Esophagus (tissue), 2 donors: Measurements from ENCODE around the gene GPBP1. TPM values are rescaled to one million over a fixed set of nuclear protein-coding genes. Genes with fewer than 3 reads are reported as not detected.
"Not testable (repeated sequence)": the region's sequence is repeated elsewhere in the genome, so short reads cannot be mapped to it uniquely, and the experiment has no call there.

Experiments used
- H3K27ac ChIP-seq, 2 donors: one replicate each; pipeline ENCODE4 v1.5.1; 2013; ENCODE audit warnings: low read depth in 2 of 2, mild to moderate bottlenecking in 2 of 2, inconsistent platforms in 1 of 2, low read length in 1 of 2, moderate library complexity in 1 of 2
- H3K27me3 ChIP-seq, 2 donors: one replicate each; pipeline ENCODE4 v1.6.1; 2013; ENCODE audit warnings: low read length in 2 of 2, control low read depth in 1 of 2, mild to moderate bottlenecking in 1 of 2; ENCODE audit not compliant: insufficient read depth in 2 of 2, control insufficient read depth in 1 of 2
- H3K36me3 ChIP-seq, 2 donors: one replicate each; pipeline ENCODE4 v1.6.1; 2013; ENCODE audit warnings: low read length in 1 of 2; ENCODE audit not compliant: control insufficient read depth in 2 of 2, insufficient read depth in 2 of 2
- H3K4me1 ChIP-seq, 2 donors: one replicate each; pipeline ENCODE4 v1.6.1; 2013; ENCODE audit warnings: low read length in 1 of 2; ENCODE audit not compliant: control insufficient read depth in 2 of 2, insufficient read depth in 2 of 2
- H3K4me3 ChIP-seq, 2 donors: one replicate each; pipeline ENCODE4 v1.5.1; 2013; ENCODE audit warnings: low read length in 2 of 2, mild to moderate bottlenecking in 2 of 2, low read depth in 1 of 2, moderate library complexity in 1 of 2
- H3K9me3 ChIP-seq, 2 donors: one replicate each; pipeline ENCODE4 v1.6.1; 2013; ENCODE audit warnings: mild to moderate bottlenecking in 2 of 2, low read depth in 1 of 2, low read length in 1 of 2, moderate library complexity in 1 of 2; ENCODE audit not compliant: control insufficient read depth in 2 of 2, insufficient read depth in 1 of 2
- WGBS, 2 donors: extraction: QIAGEN DNeasy Blood & Tissue Kit; methylation state at CpG; one replicate each; pipeline ENCODE4 v1.1.7; 2013; 5-methylcytosine and 5-hydroxymethylcytosine counted together
- polyA plus RNA-seq, 2 donors: library from polyadenylated mRNA; stranded (reverse); fragments of 200-250 nt; gene quantifications; one replicate each; pipeline ENCODE4 v1.2.3, GENCODE V29; 2013
- donor health status: healthy with polysubstance abuse.
- donor health status: Bipolar disorder and iron deficiency.

Gene GPBP1
- polyA plus RNA-seq, 2 donors, result 29.7 to 48.4 TPM

DNA sequence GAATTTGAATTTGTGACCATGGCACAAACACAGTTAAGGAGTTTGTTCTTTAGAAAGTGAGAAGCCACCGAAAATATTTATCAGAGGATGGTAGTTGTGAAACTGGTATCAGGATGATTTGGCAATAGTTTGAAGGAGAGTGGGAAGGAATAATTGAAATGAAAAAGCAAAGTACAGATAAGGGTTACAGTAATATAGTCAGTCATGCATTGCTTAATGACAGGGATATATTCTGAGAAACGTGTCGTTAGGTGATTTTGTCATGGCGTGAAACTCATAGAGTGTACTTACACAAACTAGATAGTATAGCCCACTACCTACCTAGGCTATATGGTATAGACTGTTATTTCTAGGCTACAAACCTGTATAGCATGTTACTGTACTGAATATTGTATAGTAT, 84.2 kb downstream of the GPBP1 start:
- H3K36me3 ChIP-seq, result peaks cover 5 to 7% of the 10 kb centered on the region in 2 donors
- WGBS, 2 donors, result 86 to 88% methylated on average over 4 of the region's 4 CpGs
- no peak overlapping the region for H3K4me3 ChIP-seq
- no peak overlapping the region for H3K27ac ChIP-seq
- no peaks in the 10 kb centered on the region for H3K4me1 ChIP-seq
- no peaks in the 10 kb centered on the region for H3K27me3 ChIP-seq
- H3K9me3 ChIP-seq, result no peaks in the 10 kb centered on the region

DNA sequence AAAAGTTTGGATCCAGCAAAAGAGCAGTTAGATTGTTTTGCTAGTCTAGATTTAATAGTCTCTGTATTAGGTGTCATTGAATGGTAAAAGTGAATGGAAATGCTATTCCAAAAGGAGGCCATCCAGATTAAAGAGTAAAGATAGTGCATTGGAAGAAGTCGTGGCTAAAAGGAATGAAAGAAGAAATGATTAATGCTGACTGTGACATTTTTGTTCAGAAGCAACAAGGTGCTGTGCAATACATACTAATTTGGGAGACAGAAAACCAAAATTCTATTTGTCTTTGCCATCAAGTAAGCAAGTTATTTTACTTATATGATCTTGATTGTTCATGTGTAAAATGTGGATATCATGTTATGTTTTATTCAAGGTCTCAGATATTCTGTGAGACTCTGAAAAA, 85.1 kb downstream of the GPBP1 start:
- 71 to 89% methylated on average over 1 of the region's 1 CpG for WGBS, 2 donors
- Histone ChIP-seq H3K9me3 (no peaks in the 10 kb centered on the region), H3K27ac (no peak overlapping the region), H3K4me3 (no peak overlapping the region), H3K27me3 (no peaks in the 10 kb centered on the region), H3K36me3 (peaks cover 4 to 5% of the 10 kb centered on the region in 2 donors), H3K4me1 (no peaks in the 10 kb centered on the region)

DNA sequence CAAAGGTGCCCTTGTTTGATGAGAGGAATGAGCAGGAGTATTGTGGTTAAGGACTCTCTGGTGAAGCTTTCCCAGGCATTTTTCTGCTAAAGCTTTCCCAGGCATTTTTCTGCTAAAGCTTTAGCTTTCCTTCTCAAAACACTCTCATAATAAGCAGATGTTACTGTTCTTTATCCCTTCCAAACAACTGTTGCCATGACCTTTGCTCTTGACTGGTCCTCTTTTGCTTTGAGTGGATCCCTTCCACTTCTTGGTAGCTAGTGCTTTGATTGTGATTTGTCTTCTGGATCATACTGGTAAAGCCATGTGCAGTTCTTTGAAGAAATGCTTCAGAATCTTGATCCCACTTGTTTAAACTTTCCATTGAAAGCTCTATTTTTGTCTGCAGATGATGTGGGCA, 85.8 kb downstream of the GPBP1 start:
- no peaks in the 10 kb centered on the region for H3K9me3 ChIP-seq
- H3K36me3 ChIP-seq, result peaks cover 3 to 5% of the 10 kb centered on the region in 2 donors
- H3K27me3 ChIP-seq, result no peaks in the 10 kb centered on the region
- no peak overlapping the region for H3K4me3 ChIP-seq
- H3K27ac ChIP-seq, result no peak overlapping the region
- no peaks in the 10 kb centered on the region for H3K4me1 ChIP-seq

DNA sequence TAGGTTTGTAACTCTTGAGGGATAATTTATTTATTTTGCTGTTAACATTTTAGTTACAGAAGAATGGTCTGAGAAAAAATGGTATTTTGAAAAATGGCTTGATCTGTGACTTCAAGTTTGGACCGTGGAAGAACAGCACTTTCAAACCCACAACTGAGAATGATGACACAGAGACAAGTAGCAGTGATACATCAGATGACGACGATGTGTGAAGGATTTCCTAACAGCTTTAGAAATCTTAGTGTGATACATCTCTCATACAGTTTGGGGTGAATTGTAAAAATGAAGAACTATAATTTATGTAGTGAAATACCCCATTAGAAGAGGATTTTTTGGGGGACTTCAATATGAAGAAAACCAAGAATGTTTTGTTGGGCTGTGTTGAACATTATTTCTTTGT, 88.7 kb downstream of the GPBP1 start:
- peaks cover 0 to 5% of the 10 kb centered on the region in 2 donors for H3K36me3 ChIP-seq
- no peaks in the 10 kb centered on the region for H3K27me3 ChIP-seq
- no peak overlapping the region for H3K27ac ChIP-seq
- no peaks in the 10 kb centered on the region for H3K9me3 ChIP-seq
- H3K4me1 ChIP-seq, result no peaks in the 10 kb centered on the region
- no peak overlapping the region for H3K4me3 ChIP-seq
- 83 to 85% methylated on average over 3 of the region's 3 CpGs for WGBS, 2 donors

DNA sequence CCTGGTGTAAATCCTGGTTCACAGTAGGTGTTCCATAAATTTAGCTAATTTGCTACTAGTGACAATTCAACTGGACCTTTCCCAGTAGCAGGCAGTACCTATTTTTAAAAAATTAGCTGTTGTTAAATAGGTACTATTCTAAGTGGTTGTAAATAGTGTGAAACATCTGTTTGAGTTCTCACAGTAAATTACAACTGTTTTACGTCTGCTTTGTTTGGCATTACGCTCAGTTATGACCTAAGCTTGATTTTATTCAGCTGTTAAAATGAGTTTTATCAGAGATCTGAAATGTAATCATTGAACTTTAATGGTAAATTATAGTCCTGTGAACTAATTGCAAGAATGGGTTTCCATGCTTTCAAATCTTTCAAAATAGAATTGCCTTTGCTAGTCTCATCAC, 93.9 kb downstream of the GPBP1 start:
- Histone ChIP-seq H3K27me3 (no peaks in the 10 kb centered on the region), H3K9me3 (no peaks in the 10 kb centered on the region), H3K4me3 (no peak overlapping the region), H3K4me1 (no peaks in the 10 kb centered on the region), H3K27ac (no peak overlapping the region), H3K36me3 (peaks cover 0 to 1% of the 10 kb centered on the region in 2 donors)
- 38 to 58% methylated on average over 2 of the region's 2 CpGs for WGBS, 2 donors

DNA sequence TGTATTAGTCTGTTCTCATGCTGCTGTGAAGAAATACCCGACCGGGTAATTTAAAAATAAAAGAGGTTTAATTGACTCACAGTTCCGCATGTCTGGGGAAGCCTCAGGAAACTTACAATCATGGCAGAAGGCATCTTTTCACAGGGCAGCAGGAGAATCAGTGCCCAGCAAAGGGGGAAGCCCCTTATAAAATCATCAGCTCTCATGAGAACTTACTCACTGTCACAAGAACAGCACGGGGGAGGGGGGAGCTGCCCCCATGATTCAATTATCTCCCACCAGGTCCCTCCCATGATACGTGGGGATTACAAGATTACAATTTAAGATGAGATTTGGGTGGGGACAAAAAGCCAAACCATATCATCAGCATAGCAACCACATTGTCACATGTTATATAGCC, 102.5 kb downstream of the GPBP1 start:
- no peaks in the 10 kb centered on the region for H3K36me3 ChIP-seq
- H3K4me1 ChIP-seq, result no peaks in the 10 kb centered on the region
- H3K9me3 ChIP-seq, result no peaks in the 10 kb centered on the region
- no peak overlapping the region for H3K4me3 ChIP-seq
- no peak overlapping the region for H3K27ac ChIP-seq
- no peaks in the 10 kb centered on the region for H3K27me3 ChIP-seq
- 67 to 76% methylated on average over 5 of the region's 5 CpGs for WGBS, 2 donors

DNA sequence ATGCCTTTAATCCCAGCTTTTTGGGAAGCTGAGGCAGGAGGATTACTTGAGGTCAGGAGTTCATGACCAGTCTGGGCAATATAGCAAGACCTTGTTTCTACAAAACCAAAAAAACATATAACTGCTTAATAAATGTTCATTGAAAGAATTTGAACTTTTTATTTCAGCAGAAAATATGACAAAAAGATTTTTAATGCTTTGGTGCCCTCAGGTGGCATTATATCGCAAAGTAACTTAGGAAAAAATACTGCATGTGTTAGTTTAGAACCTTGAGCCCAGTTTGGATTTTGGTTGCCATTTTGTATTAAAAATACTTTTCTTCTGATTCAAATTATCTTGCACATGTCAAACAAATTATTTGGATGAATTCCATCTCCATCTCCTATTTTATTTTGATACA, 103.2 kb downstream of the GPBP1 start:
- no peak overlapping the region for H3K27ac ChIP-seq
- 86 to 95% methylated on average over 1 of the region's 1 CpG for WGBS, 2 donors

DNA sequence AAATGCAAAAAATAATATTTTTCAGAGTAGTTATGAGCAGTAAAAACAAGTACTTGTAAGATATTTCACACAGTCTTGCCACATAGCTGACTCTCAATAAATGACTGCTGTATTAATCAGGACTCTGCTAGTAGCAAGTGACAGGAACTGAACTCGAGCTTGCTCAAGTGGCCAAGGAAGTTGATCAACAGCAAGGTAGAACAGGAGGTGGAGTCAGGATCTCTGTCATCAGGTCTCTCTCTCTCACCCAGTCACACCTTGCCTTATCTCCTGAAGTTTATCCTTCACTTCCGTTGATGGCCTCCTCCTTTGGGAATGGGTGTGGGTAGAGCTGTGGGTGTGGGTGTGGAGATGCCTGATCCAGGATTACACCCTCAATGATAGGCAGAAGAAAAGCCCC, 107.0 kb downstream of the GPBP1 start:
- H3K9me3 ChIP-seq, result no peaks in the 10 kb centered on the region
- no peaks in the 10 kb centered on the region for H3K4me1 ChIP-seq
- WGBS, 2 donors, result 55 to 58% methylated on average over 2 of the region's 2 CpGs

More for the DNA sequence above, 103.2 kb downstream of the GPBP1 start:
- Histone ChIP-seq H3K4me1 (no peaks in the 10 kb centered on the region), H3K36me3 (no peaks in the 10 kb centered on the region), H3K27me3 (no peaks in the 10 kb centered on the region), H3K4me3 (no peak overlapping the region), H3K9me3 (no peaks in the 10 kb centered on the region)

DNA sequence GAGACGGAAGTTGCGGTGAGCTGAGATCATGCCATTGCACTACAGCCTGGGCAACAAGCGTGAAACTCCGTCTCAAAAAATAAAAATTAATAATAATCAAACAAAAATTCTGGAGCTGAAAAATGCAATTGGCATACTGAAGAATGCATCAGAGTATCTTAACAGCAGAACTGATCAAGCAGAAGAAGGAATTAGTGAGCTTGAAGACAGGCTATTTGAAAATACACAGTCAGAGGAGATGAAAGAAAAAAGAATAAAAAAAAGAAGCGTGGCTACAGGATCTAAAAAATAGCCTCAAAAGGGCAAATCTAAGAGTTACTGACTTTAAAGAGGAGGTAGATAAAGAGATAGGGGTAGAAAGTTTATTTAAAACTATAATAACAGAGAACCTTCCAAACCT, 111.2 kb downstream of the GPBP1 start:
- H3K27ac ChIP-seq, H3K36me3 ChIP-seq, H3K9me3 ChIP-seq, H3K4me1 ChIP-seq, H3K27me3 ChIP-seq, H3K4me3 ChIP-seq: not testable (repeated sequence)
- 94 to 98% methylated on average over 5 of the region's 5 CpGs for WGBS, 2 donors

More for the DNA sequence above, 107.0 kb downstream of the GPBP1 start:
- Histone ChIP-seq H3K36me3 (no peaks in the 10 kb centered on the region), H3K27me3 (no peaks in the 10 kb centered on the region), H3K4me3 (no peak overlapping the region), H3K27ac (no peak overlapping the region)

DNA sequence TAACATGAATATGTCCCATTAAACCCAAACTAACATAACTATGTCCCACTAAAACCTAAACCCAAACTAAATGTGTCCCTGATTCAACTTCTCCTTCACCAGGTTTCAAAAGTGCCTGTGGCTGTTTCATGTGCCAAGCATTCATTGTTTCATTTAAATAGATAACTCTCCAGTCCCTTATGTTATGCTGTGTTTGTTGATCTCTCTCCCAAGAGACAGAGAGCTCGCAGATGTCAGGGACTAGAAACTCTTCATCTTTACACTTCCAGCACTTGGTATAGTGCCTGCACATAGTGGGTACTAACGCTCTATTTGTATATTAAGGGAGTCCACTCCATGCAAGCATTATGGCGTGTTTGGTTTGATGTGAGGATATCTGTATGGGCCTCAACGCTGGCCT, 118.0 kb downstream of the GPBP1 start:
- Histone ChIP-seq H3K4me1 (no peaks in the 10 kb centered on the region), H3K4me3 (no peak overlapping the region), H3K9me3 (no peaks in the 10 kb centered on the region), H3K36me3 (no peaks in the 10 kb centered on the region), H3K27ac (no peak overlapping the region), H3K27me3 (no peaks in the 10 kb centered on the region)
- 84 to 90% methylated on average over 4 of the region's 4 CpGs for WGBS, 2 donors
